ENCODE measurements around the gene ARFGAP2. TPM values are rescaled to one million over a fixed set of nuclear protein-coding genes. Genes with fewer than 3 reads are reported as not detected.

The ARFGAP2 gene
- total RNA-seq, 1 donor from 2014 or later = 110 TPM

Small RNAs within 50 kb of the gene (small RNA-seq; reads per million reads assigned to genes)
- gene MIR6745 = not detected

Other genes starting within 250 kb of the ARFGAP2 start
- 42.6 TPM for gene CSTPP1, start 240.1 kb downstream of the ARFGAP2 start, total RNA-seq
- gene PACSIN3, start 9.6 kb upstream of the ARFGAP2 start, total RNA-seq = 3.9 TPM
- 5.5 TPM for gene DDB2, start 38.1 kb upstream of the ARFGAP2 start, total RNA-seq
- gene ACP2, start 71.9 kb upstream of the ARFGAP2 start, total RNA-seq = 28.1 TPM
- 8.1 TPM for gene NR1H3, start 81.1 kb upstream of the ARFGAP2 start, total RNA-seq
- 58.0 TPM for gene MADD, start 93.3 kb upstream of the ARFGAP2 start, total RNA-seq
- not detected for gene MYBPC3, start 175.8 kb upstream of the ARFGAP2 start, total RNA-seq
- gene SPI1, start 201.7 kb upstream of the ARFGAP2 start, total RNA-seq = 0.78 TPM
- 8.9 TPM for gene SLC39A13, start 231.7 kb upstream of the ARFGAP2 start, total RNA-seq
- gene PSMC3, start 249.6 kb upstream of the ARFGAP2 start, total RNA-seq = 69.1 TPM

Measured in occipital lobe (tissue), 2 donors.